GM19438 (cell line): Measurements from ENCODE around the gene ADAMTSL4.

Source experiments
- ATAC-seq: cut with Tn5 transposase; IDR thresholded peaks from one replicate; pipeline ENCODE4 v1.9.1; 2021; ENCODE audit warnings: low read depth; ENCODE audit not compliant: unreplicated experiment

Gene ADAMTSL4

DNA sequence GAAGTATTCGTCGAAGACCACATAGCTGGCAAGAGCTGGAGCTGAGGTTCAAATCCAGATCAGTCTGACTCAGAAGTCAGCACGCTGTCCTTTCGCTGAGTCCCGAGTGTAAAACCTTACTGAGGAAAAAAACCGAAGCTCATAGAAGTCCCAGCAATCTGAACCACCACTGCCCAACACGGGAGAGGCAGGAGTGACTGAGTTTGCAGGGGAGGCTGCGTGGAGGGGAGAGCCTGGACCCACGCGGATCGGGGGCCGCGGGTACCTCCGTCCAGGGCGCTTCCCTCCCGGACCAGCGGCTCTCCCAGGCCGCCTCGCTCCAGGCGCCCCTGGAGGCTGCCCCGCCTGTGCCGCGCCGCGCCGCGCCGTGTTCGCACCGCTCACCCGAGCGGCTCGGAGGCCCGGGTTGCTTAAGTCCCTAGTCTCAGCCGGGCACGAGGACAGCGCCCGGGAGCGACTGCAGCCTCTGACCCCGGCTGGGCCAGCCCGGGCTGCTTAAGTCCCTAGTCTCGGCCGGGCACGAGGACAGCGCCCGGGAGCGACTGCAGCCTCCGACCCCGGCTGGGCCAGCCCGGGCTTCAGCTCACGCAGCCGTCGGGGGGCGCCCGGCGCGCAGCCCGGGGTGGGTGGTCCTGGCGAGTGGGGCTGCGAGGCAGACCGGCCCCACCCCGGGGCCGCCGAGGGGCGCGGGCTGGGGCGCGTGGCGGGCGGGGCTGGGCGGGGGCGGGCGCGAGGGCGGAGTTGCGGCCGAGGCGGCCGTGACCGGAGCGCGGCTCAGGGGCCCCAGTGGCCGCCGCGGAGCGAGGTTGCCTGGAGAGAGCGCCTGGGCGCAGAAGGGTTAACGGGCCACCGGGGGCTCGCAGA, at the start of gene ADAMTSL4:
Gene ADAMTSL4, plus strand, starts transcription at position 777 of the 864 bp plus-strand sequence. CDS start 2,881 bp downstream, outside the sequence.
- ATAC-seq, result peak; percentile 63

GRCh38 chr1:150505431-150505830, 43.8 kb upstream of the ADAMTSL4 start:
- ATAC-seq, result no peak

GRCh38 chr1:150507912-150508864, 41.0 kb upstream of the ADAMTSL4 start, which contains the start of gene ECM1:
ECM1 (plus strand) TSS chr1:150508109; CDS start chr1:150508210, 101 bp downstream.
- no peak for ATAC-seq

DNA sequence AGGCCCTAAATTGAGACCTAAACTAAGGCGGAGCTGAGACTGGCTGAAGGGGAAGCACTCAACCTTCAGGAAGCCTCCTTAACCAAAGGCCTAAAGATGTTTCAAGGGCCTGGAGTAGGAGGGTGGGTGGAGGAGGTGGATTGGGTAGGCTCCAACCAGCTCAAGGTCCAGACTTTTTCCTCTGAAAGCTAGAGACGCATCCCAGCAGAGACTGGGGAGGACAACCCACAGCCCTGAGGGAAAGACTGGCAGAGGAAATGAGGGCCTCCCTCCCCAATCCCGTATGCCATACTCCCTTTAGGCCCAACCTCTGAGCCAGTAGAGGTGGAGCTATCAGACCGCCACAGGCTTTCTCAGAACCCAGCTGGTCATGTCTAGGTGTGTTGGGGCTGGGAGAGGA, 40.2 kb upstream of the ADAMTSL4 start:
- ATAC-seq, result no peak

DNA sequence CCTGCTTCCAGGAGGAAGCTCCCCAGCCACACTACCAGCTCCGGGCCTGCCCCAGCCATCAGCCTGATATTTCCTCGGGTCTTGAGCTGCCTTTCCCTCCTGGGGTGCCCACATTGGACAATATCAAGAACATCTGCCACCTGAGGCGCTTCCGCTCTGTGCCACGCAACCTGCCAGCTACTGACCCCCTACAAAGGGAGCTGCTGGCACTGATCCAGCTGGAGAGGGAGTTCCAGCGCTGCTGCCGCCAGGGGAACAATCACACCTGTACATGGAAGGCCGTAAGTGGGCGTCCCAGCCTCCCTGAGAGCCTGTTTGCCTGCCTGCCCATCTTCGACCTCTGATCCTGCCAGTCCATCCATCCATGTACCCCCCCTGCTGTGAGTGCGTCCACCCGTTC, 37.7 kb upstream of the ADAMTSL4 start:
- no peak for ATAC-seq

DNA sequence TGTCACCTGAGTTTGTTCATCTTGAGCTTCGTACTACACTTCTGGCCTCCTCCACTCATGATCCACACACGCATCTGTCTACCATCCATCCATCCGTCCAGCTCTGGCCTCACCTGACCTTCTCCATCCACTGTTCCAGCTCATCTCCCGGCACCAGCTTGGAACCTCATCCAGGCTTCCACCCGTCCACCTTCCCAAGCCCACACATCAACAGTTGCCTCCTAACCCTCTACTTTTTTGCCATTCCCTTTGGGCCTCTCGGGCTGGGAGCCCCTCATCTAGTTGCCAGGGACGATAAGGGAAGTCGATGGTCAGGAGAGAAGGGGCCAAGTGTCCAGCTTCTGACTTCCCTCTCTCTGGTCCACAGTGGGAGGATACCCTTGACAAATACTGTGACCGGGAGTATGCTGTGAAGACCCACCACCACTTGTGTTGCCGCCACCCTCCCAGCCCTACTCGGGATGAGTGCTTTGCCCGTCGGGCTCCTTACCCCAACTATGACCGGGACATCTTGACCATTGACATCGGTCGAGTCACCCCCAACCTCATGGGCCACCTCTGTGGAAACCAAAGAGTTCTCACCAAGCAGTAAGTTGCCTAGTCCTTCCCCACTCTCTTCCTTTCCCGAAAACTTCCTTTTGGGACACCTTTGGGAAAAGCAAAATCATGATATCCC, 37.1 kb upstream of the ADAMTSL4 start:
- ATAC-seq, result no peak

- no peak for ATAC-seq
Measured at GRCh38 chr1:150512846-150513245, 36.4 kb upstream of the ADAMTSL4 start.

DNA sequence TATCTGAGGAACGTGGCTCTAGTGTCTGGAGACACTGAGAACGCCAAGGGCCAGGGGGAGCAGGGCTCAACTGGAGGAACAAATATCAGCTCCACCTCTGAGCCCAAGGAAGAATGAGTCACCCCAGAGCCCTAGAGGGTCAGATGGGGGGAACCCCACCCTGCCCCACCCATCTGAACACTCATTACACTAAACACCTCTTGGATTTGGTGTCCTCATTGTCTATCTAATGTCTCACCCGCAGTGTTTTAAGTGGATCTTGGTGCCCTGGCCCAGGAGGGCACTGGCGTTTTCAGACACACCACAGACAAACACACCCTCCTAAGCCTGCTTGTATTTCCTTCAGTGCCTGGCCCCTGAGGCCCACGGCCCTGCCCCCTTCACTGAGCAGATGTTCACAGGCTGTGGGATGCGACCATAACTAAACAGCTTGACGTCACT, 35.8 kb upstream of the ADAMTSL4 start:
- ATAC-seq, result no peak

DNA sequence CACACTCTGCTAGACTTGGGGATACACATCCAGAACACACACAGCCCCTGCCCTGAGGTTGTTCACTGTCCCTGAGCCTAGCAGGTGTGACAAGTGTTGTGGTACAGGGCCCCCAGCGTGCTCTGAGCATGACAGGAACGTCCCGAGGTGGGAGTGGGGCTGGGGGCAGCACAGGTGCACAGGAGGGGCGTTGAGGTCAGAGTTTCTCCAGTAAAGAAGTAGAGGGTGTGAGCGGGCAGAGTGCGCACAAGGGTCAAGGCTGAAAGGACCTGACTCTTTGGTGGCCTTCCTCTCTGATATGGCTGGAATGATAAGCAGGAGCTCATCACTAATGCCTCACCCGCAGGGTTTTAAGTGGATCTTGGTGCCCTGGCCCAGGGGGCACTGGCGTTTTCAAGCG, 34.9 kb upstream of the ADAMTSL4 start:
- no peak for ATAC-seq

GRCh38 chr1:150514913-150515327, 34.3 kb upstream of the ADAMTSL4 start:
- ATAC-seq, result peak; percentile 4

DNA sequence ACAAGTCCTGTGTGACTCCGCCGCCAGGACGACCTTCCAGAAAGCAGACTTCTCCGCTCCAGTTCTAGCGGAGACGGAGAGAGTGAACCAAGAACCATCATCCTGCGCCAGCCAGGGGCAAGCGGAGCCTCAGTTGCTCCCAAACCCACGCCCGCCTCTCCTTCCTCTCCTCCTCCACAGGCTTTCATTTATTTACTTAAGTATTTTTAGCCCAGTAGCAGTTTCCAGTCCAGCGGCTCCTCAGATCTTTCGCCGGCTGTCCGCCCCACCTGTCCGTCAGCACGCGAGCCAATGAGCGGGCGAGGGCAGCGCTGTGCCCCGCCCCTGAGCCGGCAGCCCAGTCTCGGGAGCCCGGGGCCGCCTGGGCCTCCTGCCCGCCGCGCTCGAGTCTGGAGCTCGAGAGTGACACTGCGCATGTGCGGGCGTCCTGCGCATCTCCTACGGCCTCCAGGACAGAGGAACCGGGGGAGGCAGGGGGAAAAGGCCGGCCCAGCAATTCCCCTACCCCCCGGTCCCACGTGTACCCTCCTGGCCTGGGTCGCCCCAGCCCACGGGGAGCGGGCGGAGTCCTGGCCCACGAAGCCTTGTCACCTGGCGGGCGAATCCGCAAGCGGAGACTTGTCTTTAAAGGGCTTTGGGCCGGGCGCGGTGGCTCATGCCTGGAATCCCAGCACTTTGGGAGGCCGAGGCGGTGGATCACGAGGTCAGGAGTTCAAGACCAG, 33.7 kb upstream of the ADAMTSL4 start, which contains the start of gene FALEC:
Gene FALEC, plus strand, starts transcription at position 425 of the 722 bp plus-strand sequence.
- peak; percentile 92 for ATAC-seq

- peak; percentile 11 for ATAC-seq
Measured at GRCh38 chr1:150516050-150516591, 33.1 kb upstream of the ADAMTSL4 start.

- no peak for ATAC-seq
Measured at GRCh38 chr1:150516616-150517015, 32.6 kb upstream of the ADAMTSL4 start.

- ATAC-seq, result no peak
Measured at GRCh38 chr1:150521196-150521968, 27.8 kb upstream of the ADAMTSL4 start.

DNA sequence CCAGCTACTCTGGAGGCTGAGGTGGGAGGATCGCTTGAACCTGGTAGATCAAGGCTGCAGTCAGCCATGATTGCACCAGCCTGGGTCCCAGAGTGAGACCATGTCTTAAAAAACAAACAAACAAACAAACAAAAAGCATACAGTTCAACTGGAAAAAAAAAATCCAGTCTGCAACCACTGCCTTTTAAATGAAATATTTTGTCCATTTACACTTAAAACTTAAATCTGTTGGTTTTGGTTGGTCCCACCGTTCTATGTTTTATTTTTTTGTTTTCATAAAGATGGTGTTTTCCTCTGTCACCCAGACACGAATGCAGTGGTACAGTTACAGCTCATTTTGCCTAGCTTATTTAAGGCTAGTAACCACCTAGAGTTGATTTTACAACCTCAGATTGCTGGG, 23.9 kb upstream of the ADAMTSL4 start:
- ATAC-seq, result no peak

- ATAC-seq, result no peak
Measured at GRCh38 chr1:150528196-150528595, 21.0 kb upstream of the ADAMTSL4 start.

- no peak for ATAC-seq
Measured at GRCh38 chr1:150529017-150529416, 20.2 kb upstream of the ADAMTSL4 start.

DNA sequence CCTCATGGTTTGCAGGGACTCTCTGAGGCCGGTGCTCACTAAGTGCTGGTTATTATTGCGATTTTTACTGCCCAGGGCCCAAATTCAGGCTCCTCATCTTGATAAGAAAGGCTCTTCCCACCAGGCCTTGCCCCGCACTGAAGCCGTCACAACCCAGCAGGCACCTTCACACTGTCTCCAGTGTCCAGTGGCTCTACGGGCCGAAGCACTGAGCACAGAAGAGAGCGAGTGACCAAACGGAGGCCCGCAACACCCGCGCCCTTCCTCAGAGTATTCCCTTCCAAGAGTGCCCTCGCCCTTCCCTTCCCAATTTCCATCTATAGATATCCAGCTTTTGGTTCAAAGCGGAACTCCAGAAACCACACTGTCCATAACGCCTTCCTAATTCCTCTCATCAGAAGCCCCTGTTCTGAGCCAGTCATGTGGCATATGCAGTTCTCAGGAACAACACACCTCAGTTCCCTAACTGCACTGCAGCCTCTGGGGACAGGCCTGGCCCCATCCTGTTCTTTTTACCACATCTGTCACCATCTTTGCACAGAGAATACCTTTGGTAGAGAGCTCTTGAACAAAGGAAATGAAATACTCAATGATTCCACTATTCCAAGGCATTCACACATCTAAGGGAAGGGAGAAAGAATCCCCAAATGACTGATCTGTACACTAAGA, 18.6 kb upstream of the ADAMTSL4 start:
- no peak for ATAC-seq
